Measurements from ENCODE around the gene MACROD2.

The MACROD2 gene

DNA sequence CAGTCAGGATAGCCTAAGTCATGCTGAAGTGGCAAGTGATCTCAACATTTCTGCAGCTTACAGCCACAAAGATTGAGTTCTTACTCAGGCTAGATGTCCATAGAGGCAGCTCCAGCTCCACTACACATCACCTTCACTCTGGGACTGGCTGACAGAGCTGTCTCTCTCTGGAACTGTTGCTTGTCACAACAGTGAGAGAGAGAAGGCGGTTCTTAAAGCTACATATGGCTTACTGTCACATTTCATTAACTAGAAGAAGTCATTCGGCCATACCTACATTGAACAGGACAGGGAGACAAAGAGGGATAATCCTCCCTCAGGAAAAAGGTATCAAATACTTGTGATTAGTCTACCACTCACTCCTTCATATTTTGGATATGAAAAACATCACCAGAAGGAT lies 1257.0 kb downstream of the MACROD2 start:
- no peak for DNase-seq (ENCODE audit: low read depth)
- TF ChIP-seq, protein P1, sequence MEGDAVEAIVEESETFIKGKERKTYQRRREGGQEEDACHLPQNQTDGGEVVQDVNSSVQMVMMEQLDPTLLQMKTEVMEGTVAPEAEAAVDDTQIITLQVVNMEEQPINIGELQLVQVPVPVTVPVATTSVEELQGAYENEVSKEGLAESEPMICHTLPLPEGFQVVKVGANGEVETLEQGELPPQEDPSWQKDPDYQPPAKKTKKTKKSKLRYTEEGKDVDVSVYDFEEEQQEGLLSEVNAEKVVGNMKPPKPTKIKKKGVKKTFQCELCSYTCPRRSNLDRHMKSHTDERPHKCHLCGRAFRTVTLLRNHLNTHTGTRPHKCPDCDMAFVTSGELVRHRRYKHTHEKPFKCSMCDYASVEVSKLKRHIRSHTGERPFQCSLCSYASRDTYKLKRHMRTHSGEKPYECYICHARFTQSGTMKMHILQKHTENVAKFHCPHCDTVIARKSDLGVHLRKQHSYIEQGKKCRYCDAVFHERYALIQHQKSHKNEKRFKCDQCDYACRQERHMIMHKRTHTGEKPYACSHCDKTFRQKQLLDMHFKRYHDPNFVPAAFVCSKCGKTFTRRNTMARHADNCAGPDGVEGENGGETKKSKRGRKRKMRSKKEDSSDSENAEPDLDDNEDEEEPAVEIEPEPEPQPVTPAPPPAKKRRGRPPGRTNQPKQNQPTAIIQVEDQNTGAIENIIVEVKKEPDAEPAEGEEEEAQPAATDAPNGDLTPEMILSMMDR (IDR thresholded peaks at IDR 0.05; ENCODE audit: low read depth, low read length, missing control alignments) = no peak
- H3K4me3 ChIP-seq (ENCODE audit: low read depth, low read length) = no peak overlapping the region
- in situ Hi-C loops (cut with HindIII; ENCODE audit: low sequenced_read_pairs) = no loop called here

DNA sequence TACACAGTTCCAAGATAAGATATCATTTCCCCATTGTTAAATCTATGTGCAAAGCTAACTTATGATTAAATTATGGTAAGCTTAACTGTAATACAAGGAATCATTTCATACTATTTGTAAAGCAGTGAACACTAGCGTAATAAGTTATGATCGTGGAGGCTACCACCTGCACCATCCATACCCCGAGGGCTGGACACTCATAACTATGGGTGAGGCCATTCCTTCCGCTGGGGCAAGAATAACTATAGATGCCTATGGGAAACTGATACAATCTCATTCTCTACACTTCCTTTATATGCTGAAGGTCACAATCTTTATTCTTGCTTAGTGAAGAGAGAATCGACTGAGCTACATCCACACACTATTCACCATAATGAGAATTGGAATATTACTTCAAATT lies 1258.1 kb downstream of the MACROD2 start:
- no peak for DNase-seq (ENCODE audit: low read depth)
- TF ChIP-seq, protein P1 (IDR thresholded peaks at IDR 0.05; ENCODE audit: low read depth, low read length, missing control alignments) = no peak
- H3K4me3 ChIP-seq (ENCODE audit: low read depth, low read length) = no peak overlapping the region
- in situ Hi-C loops (cut with HindIII; ENCODE audit: low sequenced_read_pairs) = no loop called here

- TF ChIP-seq, protein P1 (IDR thresholded peaks at IDR 0.05; ENCODE audit: low read depth, low read length, missing control alignments) = no peak
- no peak for DNase-seq (ENCODE audit: low read depth)
- in situ Hi-C loops (cut with HindIII; ENCODE audit: low sequenced_read_pairs) = no loop called here
- H3K4me3 ChIP-seq (ENCODE audit: low read depth, low read length) = no peak overlapping the region
Observed at GRCh38 chr20:15256676-15257568, 1261.6 kb downstream of the MACROD2 start.

- no peak overlapping the region for H3K4me3 ChIP-seq (ENCODE audit: low read depth, low read length)
- TF ChIP-seq, protein P1 (IDR thresholded peaks at IDR 0.05; ENCODE audit: low read depth, low read length, missing control alignments) = no peak
- DNase-seq (ENCODE audit: low read depth) = no peak
- in situ Hi-C loops (cut with HindIII; ENCODE audit: low sequenced_read_pairs) = no loop called here
Observed at GRCh38 chr20:15257569-15257870, 1262.2 kb downstream of the MACROD2 start.

GRCh38 chr20:15265581-15266309 lies 1270.4 kb downstream of the MACROD2 start:
- DNase-seq (ENCODE audit: low read depth) = no peak
- in situ Hi-C loops (cut with HindIII; ENCODE audit: low sequenced_read_pairs) = no loop called here
- TF ChIP-seq, protein P1 (IDR thresholded peaks at IDR 0.05; ENCODE audit: low read depth, low read length, missing control alignments) = no peak
- no peak overlapping the region for H3K4me3 ChIP-seq (ENCODE audit: low read depth, low read length)

DNA sequence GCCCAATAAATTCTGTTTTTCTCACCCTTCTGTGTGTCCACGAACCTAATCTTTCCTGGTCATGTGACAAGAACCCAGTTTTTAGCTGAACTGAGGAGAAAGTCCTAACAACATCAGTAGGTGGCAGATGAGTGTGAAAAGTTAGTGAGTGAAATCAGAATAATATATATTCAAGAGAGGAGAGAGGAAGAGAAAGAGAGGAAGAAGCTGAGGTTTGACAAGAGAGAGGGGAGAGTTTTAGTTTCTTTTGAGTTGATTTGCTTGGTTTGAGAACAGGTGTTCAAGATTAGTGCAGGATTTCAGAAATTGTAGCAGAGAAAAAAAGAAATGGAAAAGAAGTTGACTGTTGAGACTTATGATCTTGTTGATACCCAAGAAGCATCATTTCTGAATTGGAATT lies 1272.6 kb downstream of the MACROD2 start:
- DNase-seq (ENCODE audit: low read depth) = no peak
- no peak overlapping the region for H3K4me3 ChIP-seq (ENCODE audit: low read depth, low read length)
- TF ChIP-seq, protein P1 (IDR thresholded peaks at IDR 0.05; ENCODE audit: low read depth, low read length, missing control alignments) = no peak
- in situ Hi-C loops (cut with HindIII; ENCODE audit: low sequenced_read_pairs) = no loop called here

Measured in astrocyte of the cerebellum (primary cell).